NCI-H82 treated with DMSO at 0.1 percent for 48 hours (cell line): ENCODE measurements around the gene TTI1.

ENCODE experiments used
- DNase-seq: peaks from one replicate; lab custom pipeline; 2025; ENCODE audit not compliant: unreplicated experiment; lab: John Stamatoyannopoulos, UW

Gene TTI1

GRCh38 chr20:38055294-38055693, 22.0 kb upstream of the TTI1 start:
- no peak for DNase-seq

GRCh38 chr20:38054647-38055046, 21.4 kb upstream of the TTI1 start:
- DNase-seq: no peak

GRCh38 chr20:38052870-38053269, 19.6 kb upstream of the TTI1 start:
- DNase-seq: no peak

- DNase-seq: no peak
These were observed 17.4 kb upstream of the TTI1 start for GRCh38 chr20:38050686-38051085.

GRCh38 chr20:38049800-38050199, 16.5 kb upstream of the TTI1 start:
- DNase-seq: no peak

GRCh38 chr20:38046572-38046971, 13.3 kb upstream of the TTI1 start:
- DNase-seq: no peak

- DNase-seq: no peak
These were observed 11.4 kb upstream of the TTI1 start for GRCh38 chr20:38044685-38045084.

- DNase-seq: no peak
These were observed 10.4 kb upstream of the TTI1 start for GRCh38 chr20:38043512-38044300.

- no peak for DNase-seq
These were observed 7.0 kb upstream of the TTI1 start for GRCh38 chr20:38040276-38040675.

GRCh38 chr20:38036366-38036765, 3.1 kb upstream of the TTI1 start:
- DNase-seq: no peak

- no peak for DNase-seq
These were observed 1.7 kb upstream of the TTI1 start for GRCh38 chr20:38034961-38035360.

- no peak for DNase-seq
These were observed 923 bp upstream of the TTI1 start for GRCh38 chr20:38034108-38034649.

- no peak for DNase-seq
These were observed 499 bp downstream of the TTI1 start for GRCh38 chr20:38032585-38033329.

- DNase-seq: no peak
These were observed 1.3 kb downstream of the TTI1 start for GRCh38 chr20:38031957-38032356.

GRCh38 chr20:38029453-38029852, 3.8 kb downstream of the TTI1 start:
- no peak for DNase-seq

GRCh38 chr20:38024496-38024895, 8.8 kb downstream of the TTI1 start:
- DNase-seq: no peak

- DNase-seq: no peak
These were observed 9.9 kb downstream of the TTI1 start for GRCh38 chr20:38023181-38024001.

GRCh38 chr20:38021087-38021772, 12.0 kb downstream of the TTI1 start:
- no peak for DNase-seq

- DNase-seq: no peak
These were observed 14.9 kb downstream of the TTI1 start for GRCh38 chr20:38018385-38018784.

GRCh38 chr20:38017959-38018358, 15.3 kb downstream of the TTI1 start:
- DNase-seq: no peak

- DNase-seq: no peak
These were observed 19.4 kb downstream of the TTI1 start for GRCh38 chr20:38013887-38014286.
